OCI-M2 (cell line): ENCODE results near the gene ZBTB12.

ENCODE experiments used
- DNase-seq: peaks from one replicate; lab custom pipeline; 2025; ENCODE audit not compliant: unreplicated experiment; lab: John Stamatoyannopoulos, UW

Gene ZBTB12

GRCh38 chr6:31897612-31898382 is 4.1 kb downstream of the ZBTB12 start, which contains the start of gene EHMT2:
EHMT2 (minus strand) TSS chr6:31897698; CDS start chr6:31897677, 21 bp downstream.
- peak; percentile 58 for DNase-seq

GRCh38 chr6:31896856-31897611 is 4.9 kb downstream of the ZBTB12 start:
- no peak for DNase-seq

- no peak for DNase-seq
Measured at GRCh38 chr6:31896493-31896855, 5.4 kb downstream of the ZBTB12 start.

DNA sequence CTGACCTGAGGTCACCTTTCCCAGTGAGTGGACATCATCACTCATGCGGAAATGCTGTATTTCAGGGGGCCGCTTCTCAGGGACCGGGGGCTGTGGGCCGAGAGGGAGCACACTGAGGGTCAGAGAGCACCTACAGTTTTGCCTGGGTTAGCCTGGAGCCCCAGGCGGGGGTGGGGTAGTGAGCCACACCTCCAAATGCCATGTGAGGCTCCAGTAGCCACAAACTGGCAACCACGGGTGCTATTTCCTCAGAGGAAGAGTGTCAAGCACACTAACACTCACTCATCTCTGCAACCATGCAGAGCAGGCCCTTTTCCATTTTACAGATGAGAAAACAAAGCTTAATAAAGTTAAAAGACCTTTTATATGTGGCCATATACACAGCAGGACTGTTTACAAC is 9.1 kb downstream of the ZBTB12 start:
- DNase-seq: no peak

DNA sequence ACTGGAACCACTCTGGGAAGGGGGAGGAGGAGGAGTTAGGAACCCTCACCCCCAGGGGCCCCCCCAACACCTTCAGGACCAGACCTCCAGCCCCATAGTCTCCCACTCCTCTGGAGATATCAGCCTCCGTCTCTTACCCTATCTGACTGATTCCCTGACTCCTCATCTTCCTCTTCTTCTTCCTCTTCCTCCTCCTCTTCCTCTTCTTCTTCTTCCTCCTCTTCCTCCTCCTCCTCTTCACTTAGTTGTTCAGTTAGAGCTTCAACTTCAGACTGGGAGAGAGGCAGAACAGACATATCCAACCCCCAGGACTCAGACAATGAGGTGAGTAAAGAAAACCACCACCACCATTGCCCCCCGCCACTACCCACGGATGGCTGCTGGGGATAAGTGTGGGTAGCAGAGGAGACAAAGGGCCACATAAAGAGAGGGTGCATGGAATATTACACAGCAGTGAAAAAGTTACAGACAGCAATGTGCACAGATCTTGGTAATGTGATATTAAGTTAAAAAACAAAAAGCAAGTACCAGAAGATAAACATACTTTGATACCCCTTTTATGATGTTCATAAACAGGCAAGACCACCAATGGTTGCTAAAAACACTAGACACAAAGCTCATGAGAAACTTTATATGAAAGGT is 12.4 kb downstream of the ZBTB12 start:
- no peak for DNase-seq

GRCh38 chr6:31888276-31889258 is 13.3 kb downstream of the ZBTB12 start:
- no peak for DNase-seq

DNA sequence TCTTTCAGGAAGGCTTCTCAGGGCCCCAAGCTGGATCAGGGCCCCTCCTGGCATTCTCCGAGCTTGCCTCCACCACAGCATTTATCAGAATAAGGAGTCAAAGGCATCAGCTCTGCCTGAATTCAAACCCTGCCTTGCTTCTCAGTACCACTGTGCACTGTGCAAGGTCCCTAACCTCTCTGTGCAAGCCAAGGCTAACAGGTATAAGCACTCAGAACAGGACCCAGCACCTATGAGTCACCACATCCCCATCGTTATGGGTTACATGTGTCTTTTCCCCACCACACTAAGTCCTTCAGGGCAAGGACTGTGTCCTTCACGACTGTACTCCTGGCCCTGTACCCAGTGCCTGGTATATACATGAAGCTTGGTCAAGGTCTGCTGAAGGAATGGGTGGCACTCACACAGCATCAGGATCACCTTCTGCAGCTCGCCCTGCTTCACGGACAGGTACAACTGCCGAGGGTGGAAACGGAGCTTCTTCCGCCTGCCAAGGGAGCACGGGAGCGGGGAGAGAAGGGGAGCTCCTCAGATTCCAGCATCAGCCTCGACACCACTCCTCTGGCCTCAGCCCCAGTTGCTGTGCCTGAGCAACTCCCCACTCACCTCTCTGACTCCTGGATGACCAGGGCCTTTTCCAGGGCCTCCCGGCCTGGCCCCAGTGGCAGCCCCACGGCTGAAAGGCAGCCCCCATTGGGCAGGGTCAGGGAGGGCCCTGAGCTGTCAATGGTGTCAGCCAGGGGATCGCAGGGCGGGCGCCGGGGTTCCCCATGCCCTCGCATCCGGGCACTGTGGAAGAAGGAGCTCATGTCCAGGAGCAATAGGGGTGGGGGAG is 14.5 kb downstream of the ZBTB12 start:
- DNase-seq: no peak

GRCh38 chr6:31886541-31886991 is 15.3 kb downstream of the ZBTB12 start:
- no peak for DNase-seq

DNA sequence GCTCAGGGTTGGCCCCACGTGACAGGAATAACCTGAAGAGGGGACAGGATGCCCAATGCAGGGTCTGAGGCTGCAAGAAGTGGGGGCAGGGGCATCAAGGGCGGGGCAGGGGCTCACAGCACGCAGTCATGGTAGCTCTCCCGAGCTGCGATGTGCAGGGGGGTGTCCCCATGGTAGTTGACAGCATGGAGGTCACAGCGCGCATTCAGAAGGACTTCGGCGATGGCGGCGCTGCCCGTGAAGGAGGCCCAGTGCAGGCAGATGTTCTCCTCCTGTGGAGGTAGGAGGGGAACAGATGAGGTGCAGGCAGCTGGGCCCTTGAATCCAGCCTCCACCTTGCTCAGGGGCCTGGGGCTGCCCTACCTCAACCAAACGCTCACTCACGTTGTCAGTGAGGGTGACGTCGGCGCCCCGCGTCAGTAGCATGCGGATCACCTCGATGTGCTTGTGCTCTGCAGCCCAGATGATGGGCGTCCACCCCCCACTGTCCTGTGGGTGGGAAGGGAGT is 17.3 kb downstream of the ZBTB12 start:
- no peak for DNase-seq

- no peak for DNase-seq
Measured at GRCh38 chr6:31883676-31884075, 18.2 kb downstream of the ZBTB12 start.

- no peak for DNase-seq
Measured at GRCh38 chr6:31882344-31882743, 19.5 kb downstream of the ZBTB12 start.

DNA sequence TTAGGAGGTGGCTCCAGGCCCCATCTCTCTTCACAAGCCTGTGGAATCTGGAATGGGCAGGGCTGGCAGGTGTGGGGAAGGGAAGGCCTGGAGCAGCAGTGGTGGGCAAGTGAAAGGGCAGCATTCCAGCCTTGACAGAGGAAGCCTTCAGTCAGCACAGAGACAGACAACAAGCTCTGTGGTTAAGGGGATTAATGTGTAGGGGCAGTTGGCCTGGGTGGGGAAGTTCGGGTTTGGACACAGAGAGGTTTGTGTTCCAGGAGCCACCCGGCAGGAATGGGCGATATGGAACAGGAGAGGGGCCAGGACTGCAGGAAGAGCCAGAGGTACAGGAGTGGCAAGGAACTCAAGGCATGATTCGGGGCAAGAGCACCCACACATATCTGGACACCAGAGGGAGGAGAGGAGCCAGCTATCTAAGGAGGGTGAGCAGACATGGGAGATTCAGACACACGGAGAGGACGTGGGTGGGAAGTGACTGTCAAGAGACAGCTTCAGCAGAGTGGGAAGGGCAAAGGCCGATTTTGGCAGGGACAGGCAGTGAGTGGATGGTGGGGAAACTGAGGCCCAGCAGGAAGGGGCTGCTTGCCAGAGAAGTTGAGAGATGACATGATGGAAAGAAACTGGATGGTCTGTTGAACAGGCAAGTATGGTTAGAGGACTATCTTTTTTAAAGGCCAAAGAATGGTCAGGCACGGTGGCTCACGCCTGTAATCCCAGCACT is 20.6 kb downstream of the ZBTB12 start:
- DNase-seq: no peak

GRCh38 chr6:31880616-31881015 is 21.3 kb downstream of the ZBTB12 start:
- no peak for DNase-seq

- no peak for DNase-seq
Measured at GRCh38 chr6:31879901-31880300, 22.0 kb downstream of the ZBTB12 start.

- no peak for DNase-seq
Measured at GRCh38 chr6:31879143-31879542, 22.7 kb downstream of the ZBTB12 start.

- no peak for DNase-seq
Measured at GRCh38 chr6:31878726-31879125, 23.2 kb downstream of the ZBTB12 start, which contains the start of gene SLC44A4. SLC44A4 (minus strand) TSS chr6:31878997; CDS start chr6:31878980, 17 bp downstream.

DNA sequence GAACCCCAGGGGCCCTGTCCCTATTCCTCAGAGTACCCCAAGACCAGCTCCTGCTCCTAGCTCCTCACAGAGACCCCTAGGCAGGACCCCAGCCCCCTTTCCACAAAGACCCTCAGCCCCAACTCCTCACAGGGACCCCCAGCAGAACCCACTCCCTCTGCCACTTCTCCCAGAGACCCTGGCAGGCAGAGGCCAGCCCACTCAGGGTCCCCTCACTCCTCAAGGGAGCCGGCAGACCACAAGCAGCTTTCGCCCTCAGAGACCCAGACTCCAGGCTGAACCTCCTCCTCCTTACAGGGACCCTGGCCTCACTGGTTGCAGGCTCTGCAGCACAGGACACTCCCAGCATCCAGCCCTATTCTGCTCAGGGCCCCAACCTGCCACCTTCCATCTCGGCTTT is 23.7 kb downstream of the ZBTB12 start:
- no peak for DNase-seq

GRCh38 chr6:31877651-31878161 is 24.2 kb downstream of the ZBTB12 start:
- DNase-seq: no peak
